ENCODE data around the gene MAIP1. TPM values are rescaled to one million over a fixed set of nuclear protein-coding genes. Genes with fewer than 3 reads are reported as not detected.
A peak's percentile ranks its signal among the peaks of the same experiment; 100 is the strongest.
"Not testable (repeated sequence)": the region's sequence is repeated elsewhere in the genome, so short reads cannot be mapped to it uniquely, and the experiment has no call there.

Gene MAIP1, protein sequence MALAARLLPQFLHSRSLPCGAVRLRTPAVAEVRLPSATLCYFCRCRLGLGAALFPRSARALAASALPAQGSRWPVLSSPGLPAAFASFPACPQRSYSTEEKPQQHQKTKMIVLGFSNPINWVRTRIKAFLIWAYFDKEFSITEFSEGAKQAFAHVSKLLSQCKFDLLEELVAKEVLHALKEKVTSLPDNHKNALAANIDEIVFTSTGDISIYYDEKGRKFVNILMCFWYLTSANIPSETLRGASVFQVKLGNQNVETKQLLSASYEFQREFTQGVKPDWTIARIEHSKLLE
- 10 to 100 TPM; 51.1 to 53.7 (median 53.6) TPM for total RNA-seq

DNA sequence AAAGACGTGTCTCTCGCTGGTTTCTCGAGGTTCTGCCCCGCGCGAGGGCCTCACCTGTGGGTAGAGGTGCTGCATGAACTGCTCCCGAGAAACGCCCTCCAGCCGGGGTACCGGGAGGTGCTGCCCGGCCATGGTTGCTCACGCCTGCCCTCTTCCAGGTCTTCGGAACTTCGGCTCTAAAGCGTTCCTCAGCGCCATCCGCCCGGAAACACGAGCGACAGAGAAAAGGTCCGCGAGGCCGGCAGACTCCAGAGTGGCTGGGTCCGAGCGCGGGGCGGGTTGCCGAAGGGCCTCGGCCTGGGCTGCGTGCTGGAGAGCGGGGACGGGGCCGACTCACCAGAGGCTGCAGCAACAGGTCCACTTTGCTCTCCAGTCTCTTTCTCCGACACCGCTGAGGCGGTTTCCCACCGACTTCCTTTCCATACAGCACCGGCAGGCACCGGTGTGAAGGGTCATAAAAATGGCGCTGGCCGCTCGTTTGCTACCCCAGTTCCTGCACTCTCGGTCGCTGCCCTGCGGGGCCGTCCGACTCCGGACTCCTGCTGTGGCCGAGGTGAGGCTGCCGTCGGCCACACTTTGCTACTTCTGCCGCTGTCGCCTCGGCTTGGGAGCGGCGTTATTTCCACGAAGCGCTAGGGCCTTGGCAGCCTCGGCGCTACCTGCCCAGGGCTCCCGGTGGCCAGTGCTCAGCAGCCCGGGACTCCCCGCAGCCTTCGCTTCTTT lies at the start of gene MAIP1, which contains the start of gene TYW5:
MAIP1 (plus strand) TSS at position 244 of the 723 bp plus-strand sequence; CDS start at position 461, 217 bp downstream.
TYW5 (minus strand) TSS at position 153 of the 723 bp plus-strand sequence; CDS start at position 132, 21 bp downstream.
- Mint-ChIP-seq H3K4me1 (ENCODE audit: low read depth) (peaks cover 52% of the 10 kb centered on the region), H3K36me3 (ENCODE audit: insufficient read depth) (peaks cover 13% of the 10 kb centered on the region), H3K9me3 (no peaks in the 10 kb centered on the region), H3K4me3 (peak within 1 kb of the TSS; percentile 100), H3K27me3 (ENCODE audit: low read depth) (no peaks in the 10 kb centered on the region)
- DNase-seq, result peak; percentile 69
- peak; percentile 94 to 95 for ATAC-seq

DNA sequence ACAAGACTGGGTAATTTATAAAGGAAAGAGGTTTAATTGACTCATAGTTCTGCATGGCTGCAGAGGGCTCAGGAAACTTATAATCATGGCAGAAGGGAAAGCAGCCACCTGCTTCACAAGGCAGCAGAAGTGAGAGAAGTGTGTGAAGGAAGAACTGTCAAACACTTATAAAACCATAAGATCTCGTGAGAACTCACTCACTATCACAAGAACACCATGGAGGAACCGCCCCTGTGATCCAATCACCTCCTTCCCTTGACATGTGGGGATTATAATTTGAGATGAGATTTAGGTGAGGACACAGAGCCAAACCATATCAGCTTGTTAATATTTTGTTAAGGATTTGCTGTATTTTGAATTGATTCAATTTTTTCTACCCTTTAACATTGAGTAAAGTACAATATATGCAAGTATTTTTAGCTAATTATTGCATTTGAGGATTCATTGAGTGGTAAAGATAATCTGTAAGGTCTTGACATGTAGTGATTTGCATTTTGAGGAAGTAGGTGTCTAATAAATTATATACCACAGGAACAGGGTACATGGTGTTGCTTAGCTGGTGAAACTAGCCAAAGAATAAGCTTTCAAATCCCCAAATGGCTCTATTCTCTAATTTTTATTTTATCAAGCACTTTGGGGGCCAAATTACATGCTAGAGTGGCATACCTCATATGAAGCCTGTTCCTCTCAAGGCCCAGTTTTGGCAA lies 48.2 kb upstream of the MAIP1 start:
- Mint-ChIP-seq H3K4me3 (no peak overlapping the region), H3K36me3 (ENCODE audit: insufficient read depth) (no peaks in the 10 kb centered on the region)
- no peak for ATAC-seq

DNA sequence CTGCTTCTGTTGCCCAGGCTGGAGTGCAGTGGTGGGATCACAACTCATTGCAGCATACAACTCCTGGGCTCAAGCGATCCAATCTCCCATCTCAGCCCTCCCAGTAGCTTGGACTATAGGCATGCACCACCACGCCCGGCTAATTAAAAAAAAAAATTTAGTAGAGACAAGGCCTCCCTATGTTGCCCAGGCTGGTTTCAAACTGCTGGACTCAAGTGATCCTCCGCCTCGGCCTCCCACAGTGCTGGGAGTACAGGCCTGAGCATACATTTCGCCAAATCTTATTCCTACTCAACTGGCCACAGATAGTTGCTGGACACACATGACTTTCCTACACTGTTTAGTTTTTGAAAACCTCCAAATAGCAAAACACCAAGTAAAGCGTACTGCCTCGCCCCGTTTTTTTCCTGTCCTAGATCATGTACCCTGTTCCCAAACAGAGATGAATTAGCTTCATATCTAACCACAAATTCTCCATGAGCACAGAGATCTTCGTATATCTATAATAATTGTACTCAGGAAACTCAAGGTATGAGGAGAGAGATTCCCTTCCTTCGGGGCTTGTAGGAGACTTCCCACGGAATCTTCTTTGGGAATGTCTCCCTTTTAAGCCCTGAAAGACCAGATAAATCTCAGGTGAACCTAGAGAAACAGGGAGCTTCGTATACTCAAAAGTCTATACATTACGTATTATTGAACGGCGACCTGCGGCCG lies 44.9 kb upstream of the MAIP1 start:
- Mint-ChIP-seq H3K27me3 (ENCODE audit: low read depth) (peaks cover 4% of the 10 kb centered on the region), H3K36me3 (ENCODE audit: insufficient read depth) (peaks cover 2% of the 10 kb centered on the region), H3K4me3 (peak overlapping the region; percentile 98), H3K4me1 (ENCODE audit: low read depth) (peaks cover 29% of the 10 kb centered on the region), H3K9me3 (no peaks in the 10 kb centered on the region)
- DNase-seq (no peak), ATAC-seq (no peak)

More for the DNA sequence above, 48.2 kb upstream of the MAIP1 start:
- Mint-ChIP-seq H3K27me3 (ENCODE audit: low read depth) (peaks cover 4% of the 10 kb centered on the region), H3K4me1 (ENCODE audit: low read depth) (peaks cover 11% of the 10 kb centered on the region), H3K9me3 (no peaks in the 10 kb centered on the region)
- DNase-seq, result no peak

DNA sequence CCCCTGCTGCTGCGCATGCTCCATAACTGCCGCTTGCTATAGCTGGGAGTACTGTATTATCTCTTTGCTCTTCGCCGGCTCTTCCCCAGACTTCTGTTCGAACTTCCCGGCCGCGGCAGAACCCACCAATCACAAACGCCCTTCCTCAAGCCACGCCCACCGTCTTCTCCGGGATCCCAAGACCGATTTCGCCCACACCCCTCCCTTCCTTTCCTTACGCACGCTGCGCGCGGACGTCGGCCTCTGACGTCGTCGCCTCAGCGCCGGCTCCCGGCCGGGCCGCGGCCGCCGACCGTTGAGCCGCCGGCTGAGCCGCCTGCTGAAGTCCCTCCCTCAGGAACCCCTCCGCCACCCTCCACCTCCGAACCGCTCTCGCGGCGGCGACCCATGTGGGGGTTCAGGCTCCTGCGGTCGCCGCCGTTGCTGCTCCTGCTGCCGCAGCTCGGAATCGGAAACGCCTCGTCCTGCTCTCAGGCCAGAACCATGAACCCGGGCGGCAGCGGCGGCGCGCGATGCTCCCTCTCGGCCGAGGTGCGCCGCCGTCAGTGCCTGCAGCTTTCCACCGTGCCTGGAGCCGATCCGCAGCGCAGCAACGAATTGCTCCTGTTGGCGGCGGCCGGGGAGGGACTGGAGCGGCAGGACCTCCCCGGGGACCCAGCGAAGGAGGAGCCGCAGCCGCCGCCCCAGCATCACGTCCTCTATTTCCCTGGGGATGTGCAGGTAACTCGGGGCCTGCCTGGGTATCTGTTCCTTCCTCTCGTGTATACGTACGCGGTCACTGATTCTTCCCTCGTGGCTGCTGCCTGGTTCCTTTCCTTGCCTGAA lies 44.1 kb upstream of the MAIP1 start, which contains the start of gene C2orf69:
C2orf69 (plus strand) TSS at position 242 of the 825 bp plus-strand sequence; CDS start at position 388, 146 bp downstream.
- peaks cover 8% of the 10 kb centered on the region for H3K36me3 Mint-ChIP-seq (ENCODE audit: insufficient read depth)
- DNase-seq (peak; percentile 91), ATAC-seq (peak; percentile 89 to 91)
- no peaks in the 10 kb centered on the region for H3K27me3 Mint-ChIP-seq (ENCODE audit: low read depth)
- no peaks in the 10 kb centered on the region for H3K9me3 Mint-ChIP-seq
- H3K4me1 Mint-ChIP-seq (ENCODE audit: low read depth), result peaks cover 29% of the 10 kb centered on the region
- peak within 1 kb of the TSS; percentile 98 for H3K4me3 Mint-ChIP-seq

DNA sequence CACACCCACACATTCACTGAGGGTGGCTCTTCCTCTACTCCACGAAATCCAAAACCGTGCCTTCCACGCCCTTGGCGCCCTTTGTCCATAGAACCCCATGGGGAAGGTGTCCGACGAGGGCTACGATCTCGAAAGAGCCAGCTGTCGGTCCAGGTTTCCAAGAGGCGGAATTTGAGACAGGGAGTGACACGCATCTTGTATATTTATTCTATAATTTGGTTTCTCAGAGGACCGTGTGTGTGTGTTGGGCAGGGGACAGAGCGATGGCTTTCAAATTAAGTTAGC lies 43.6 kb upstream of the MAIP1 start:
- Mint-ChIP-seq H3K36me3 (ENCODE audit: insufficient read depth) (peaks cover 14% of the 10 kb centered on the region), H3K9me3 (no peaks in the 10 kb centered on the region)

DNA sequence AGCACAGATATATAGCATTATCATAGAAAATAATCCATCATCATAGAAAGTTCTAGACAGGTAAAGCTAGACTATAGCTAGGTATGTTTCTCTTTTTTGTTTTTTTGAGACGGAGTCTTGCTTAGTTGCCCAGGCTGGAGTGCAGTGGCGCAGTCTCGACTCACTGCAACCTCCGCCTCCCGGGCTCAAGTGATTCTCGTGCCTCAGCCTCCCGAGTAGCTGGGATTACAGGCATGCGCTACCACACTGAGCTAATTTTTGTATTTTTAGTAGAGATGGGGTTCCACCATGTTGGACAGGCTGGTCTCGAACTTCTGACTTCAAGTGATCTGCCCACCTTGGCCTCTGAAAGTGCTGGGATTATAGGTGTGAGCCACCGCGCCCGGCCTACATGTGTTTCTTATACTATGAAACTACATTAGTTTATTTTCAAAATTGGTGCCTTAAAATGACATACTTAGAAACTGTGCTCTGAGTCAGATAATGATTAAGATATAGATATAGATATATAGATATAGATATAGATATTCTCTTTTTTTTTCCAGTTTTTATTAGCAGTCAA lies 42.7 kb upstream of the MAIP1 start:
- Mint-ChIP-seq H3K36me3 (ENCODE audit: insufficient read depth) (peaks cover 22% of the 10 kb centered on the region), H3K4me1 (ENCODE audit: low read depth) (peaks cover 31% of the 10 kb centered on the region), H3K4me3 (peak overlapping the region; percentile 98)
- not testable (repeated sequence) for H3K9me3 Mint-ChIP-seq; DNase-seq; H3K27me3 Mint-ChIP-seq (ENCODE audit: low read depth); ATAC-seq

More for the DNA sequence above, 43.6 kb upstream of the MAIP1 start:
- DNase-seq, result no peak
- ATAC-seq, result no peak
- H3K27me3 Mint-ChIP-seq (ENCODE audit: low read depth), result no peaks in the 10 kb centered on the region
- peaks cover 30% of the 10 kb centered on the region for H3K4me1 Mint-ChIP-seq (ENCODE audit: low read depth)
- peak overlapping the region; percentile 98 for H3K4me3 Mint-ChIP-seq

DNA sequence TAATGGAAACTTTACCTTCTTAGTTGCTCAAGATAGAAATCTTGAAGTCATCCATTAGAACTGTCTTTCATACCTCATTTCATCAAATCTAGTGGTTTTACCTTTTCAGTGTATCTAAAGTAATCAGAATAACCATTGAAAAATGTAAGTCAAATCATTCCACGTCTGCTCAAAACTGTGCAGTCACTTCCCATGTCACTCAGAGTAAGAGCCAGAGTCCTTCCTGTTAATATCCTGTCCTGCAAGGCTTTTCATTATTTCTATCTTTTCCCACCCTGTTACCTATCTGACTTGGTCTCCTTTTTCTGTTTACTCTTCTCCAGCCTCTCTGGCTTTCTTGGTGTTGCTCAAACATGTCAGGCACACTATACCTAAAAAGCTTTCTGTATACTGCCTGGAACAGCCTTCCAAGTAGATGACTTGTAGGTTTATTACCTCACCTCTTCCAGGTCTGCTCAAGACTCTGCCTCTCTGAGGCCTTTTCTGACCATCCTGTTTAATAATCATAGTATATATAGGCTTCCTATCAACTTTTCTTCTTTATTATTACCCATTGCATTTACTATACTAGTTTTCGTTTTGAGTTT lies 40.9 kb upstream of the MAIP1 start:
- Mint-ChIP-seq H3K27me3 (ENCODE audit: low read depth) (no peaks in the 10 kb centered on the region), H3K4me3 (no peak overlapping the region), H3K9me3 (no peaks in the 10 kb centered on the region), H3K36me3 (ENCODE audit: insufficient read depth) (peaks cover 30% of the 10 kb centered on the region), H3K4me1 (ENCODE audit: low read depth) (peaks cover 33% of the 10 kb centered on the region)
- no peak for DNase-seq
- no peak for ATAC-seq

DNA sequence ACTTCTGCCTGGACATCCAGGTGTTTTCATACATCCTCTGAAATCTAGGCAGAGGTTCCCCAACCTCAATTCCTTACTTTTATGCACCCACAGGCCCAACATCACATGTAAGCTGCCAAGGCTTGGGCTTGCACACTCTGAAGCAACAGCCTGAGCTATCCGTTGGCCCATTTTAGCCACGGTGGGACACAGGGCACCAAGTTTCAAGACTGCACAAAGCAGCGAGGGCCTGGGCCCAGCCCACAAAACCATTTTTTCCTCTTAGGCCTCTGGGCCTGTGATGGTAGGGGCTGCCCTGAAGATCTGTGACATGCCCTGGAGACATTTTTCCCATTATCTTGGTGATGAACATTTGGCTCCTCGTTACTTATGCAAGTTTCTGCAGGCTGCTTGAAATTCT lies 38.4 kb upstream of the MAIP1 start:
- Mint-ChIP-seq H3K4me3 (no peak overlapping the region), H3K36me3 (ENCODE audit: insufficient read depth) (peaks cover 30% of the 10 kb centered on the region), H3K9me3 (no peaks in the 10 kb centered on the region), H3K27me3 (ENCODE audit: low read depth) (no peaks in the 10 kb centered on the region), H3K4me1 (ENCODE audit: low read depth) (peaks cover 23% of the 10 kb centered on the region)
- ATAC-seq (no peak), DNase-seq (no peak)

DNA sequence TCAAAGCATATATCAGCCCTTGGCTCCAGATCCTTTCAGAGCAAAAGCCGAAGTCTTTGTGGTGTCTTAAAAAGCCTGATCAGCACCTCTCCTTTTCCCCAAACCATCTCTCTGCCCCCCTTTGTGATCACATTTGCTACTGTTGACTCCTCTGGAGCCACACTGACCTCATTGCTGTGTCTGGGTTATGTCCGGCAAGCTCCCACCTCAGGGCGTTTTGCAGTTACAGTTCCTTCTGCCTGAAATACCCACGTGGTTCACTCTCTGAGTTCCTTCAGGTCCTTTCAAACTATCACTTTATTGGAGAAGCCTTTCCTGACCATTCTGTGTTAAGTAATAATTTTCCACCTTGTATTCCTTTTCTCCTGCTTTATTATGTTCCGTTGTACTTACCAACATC lies 32.5 kb upstream of the MAIP1 start:
- Mint-ChIP-seq H3K4me3 (no peak overlapping the region), H3K9me3 (no peaks in the 10 kb centered on the region), H3K4me1 (ENCODE audit: low read depth) (peaks cover 8% of the 10 kb centered on the region), H3K27me3 (ENCODE audit: low read depth) (no peaks in the 10 kb centered on the region), H3K36me3 (ENCODE audit: insufficient read depth) (peaks cover 21% of the 10 kb centered on the region)
- ATAC-seq (no peak), DNase-seq (no peak)

DNA sequence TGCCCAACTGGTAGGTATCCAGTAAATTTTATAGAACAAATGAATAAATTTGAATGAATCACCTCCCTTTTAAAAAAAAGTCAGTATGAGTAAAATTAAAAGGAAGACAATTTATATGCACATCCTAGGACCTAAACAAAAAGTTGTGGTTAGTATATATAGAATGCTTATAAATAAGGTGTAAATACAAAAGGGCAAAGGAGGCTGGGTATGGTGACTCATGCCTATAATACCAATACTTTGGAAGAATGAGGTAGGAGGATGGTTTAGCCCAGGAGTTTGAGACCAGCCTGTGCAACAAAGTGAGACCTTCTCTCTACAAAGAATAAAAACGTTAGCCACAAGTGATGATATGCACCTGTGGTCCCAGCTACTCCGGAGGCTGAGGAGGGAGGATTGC lies 31.5 kb upstream of the MAIP1 start:
- peaks cover 10% of the 10 kb centered on the region for H3K4me1 Mint-ChIP-seq (ENCODE audit: low read depth)
- no peak overlapping the region for H3K4me3 Mint-ChIP-seq
- H3K36me3 Mint-ChIP-seq (ENCODE audit: insufficient read depth), result peaks cover 20% of the 10 kb centered on the region

DNA sequence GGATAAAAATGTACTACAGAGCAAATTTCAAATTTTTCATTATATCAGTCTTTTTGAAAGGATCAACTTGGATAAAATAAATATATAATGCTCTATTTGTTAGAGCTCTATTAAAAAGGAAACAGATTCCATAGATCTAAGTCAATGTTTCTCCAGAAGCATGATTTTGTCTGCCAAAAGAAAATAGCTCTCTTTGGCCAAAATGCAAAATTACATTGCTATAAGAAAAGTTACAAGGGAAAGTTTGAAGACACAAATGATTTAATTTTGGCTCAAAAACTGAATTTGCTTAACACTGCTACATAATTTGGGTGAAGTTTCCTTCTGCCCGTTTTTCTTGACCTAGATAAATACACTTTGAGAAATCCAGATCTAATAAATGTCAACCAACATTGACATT lies 28.6 kb upstream of the MAIP1 start:
- no peak for DNase-seq
- Mint-ChIP-seq H3K27me3 (ENCODE audit: low read depth) (no peaks in the 10 kb centered on the region), H3K9me3 (no peaks in the 10 kb centered on the region), H3K36me3 (ENCODE audit: insufficient read depth) (peaks cover 27% of the 10 kb centered on the region), H3K4me3 (no peak overlapping the region), H3K4me1 (ENCODE audit: low read depth) (peaks cover 10% of the 10 kb centered on the region)
- ATAC-seq, result no peak

More for the DNA sequence above, 31.5 kb upstream of the MAIP1 start:
- no peak for ATAC-seq
- DNase-seq, result no peak
- Mint-ChIP-seq H3K9me3 (no peaks in the 10 kb centered on the region), H3K27me3 (ENCODE audit: low read depth) (no peaks in the 10 kb centered on the region)

DNA sequence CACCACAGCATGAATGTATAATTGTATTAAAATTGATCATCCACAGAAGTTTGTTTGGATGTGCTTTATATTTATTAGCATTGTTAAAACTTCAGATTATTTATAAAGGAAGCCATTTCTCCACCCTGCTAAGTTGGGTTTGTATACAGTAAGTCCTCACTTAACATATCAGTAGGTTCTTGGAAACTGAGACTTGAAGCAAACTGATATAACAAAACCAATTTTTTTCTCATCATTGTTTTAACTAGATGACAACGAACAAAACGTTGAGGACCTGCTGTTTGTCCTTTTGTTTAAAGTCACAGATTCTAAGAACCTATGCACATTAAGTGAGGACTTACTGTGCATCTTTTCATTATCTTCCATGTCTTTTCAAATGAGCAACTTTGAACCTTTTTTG lies 27.2 kb upstream of the MAIP1 start:
- Mint-ChIP-seq H3K27me3 (ENCODE audit: low read depth) (no peaks in the 10 kb centered on the region), H3K4me3 (no peak overlapping the region), H3K36me3 (ENCODE audit: insufficient read depth) (peaks cover 27% of the 10 kb centered on the region), H3K4me1 (ENCODE audit: low read depth) (peaks cover 8% of the 10 kb centered on the region), H3K9me3 (no peaks in the 10 kb centered on the region)
- DNase-seq (no peak), ATAC-seq (no peak)

DNA sequence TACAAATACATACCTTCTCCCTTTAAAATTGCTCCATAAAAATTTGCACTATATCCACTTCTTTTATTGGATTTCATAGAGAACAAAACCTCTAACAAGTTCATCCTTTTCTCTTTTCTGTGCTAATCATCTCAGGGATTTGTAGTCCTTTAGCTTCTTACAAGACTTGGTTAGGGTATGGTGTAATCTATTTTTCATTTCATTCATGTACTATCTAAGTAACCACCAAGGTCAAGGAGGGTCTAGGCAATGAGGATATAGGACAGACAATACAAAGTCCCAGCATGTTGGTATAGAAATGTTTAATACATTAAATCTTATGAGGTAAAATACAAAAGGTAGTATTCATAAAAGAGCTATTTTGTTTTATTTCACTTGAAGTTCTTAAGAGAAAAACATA lies 26.8 kb upstream of the MAIP1 start:
- Mint-ChIP-seq H3K4me3 (no peak overlapping the region), H3K9me3 (no peaks in the 10 kb centered on the region), H3K36me3 (ENCODE audit: insufficient read depth) (peaks cover 27% of the 10 kb centered on the region), H3K4me1 (ENCODE audit: low read depth) (peaks cover 7% of the 10 kb centered on the region), H3K27me3 (ENCODE audit: low read depth) (no peaks in the 10 kb centered on the region)
- ATAC-seq (no peak), DNase-seq (no peak)
